22Rv1 (cell line): ENCODE results near the gene SUSD5.

Experiments
- H3K27ac ChIP-seq: fragments of 450-650 bp; 2 replicates; pipeline ENCODE4 v1.5.1; 2017
- CTCF ChIP-seq: fragments of 450-650 bp; IDR thresholded peaks from 2 replicates; pipeline ENCODE4 v1.5.1; 2017; ENCODE audit warnings: mild to moderate bottlenecking
- ZFX ChIP-seq: fragments of 450-650 bp; IDR thresholded peaks from 2 replicates; pipeline ENCODE4 v1.6.1; 2017; ENCODE audit warnings: antibody characterized with exemption, borderline replicate concordance

The SUSD5 gene

GRCh38 chr3:33237439-33237838 is 18.8 kb upstream of the SUSD5 start:
- no peak overlapping the region for H3K27ac ChIP-seq
- TF ChIP-seq ZFX: no peak
- no peak for TF ChIP-seq CTCF

- no peak overlapping the region for H3K27ac ChIP-seq
- TF ChIP-seq ZFX: no peak
- no peak for TF ChIP-seq CTCF
Measured at GRCh38 chr3:33236005-33236404, 17.4 kb upstream of the SUSD5 start.

- TF ChIP-seq ZFX (no peak), CTCF (0 out of 2 replicates have a peak, but pooled peaks have one; percentile 4)
- no peak overlapping the region for H3K27ac ChIP-seq
Measured at GRCh38 chr3:33233884-33234283, 15.3 kb upstream of the SUSD5 start.

GRCh38 chr3:33231756-33232465 is 13.3 kb upstream of the SUSD5 start:
- H3K27ac ChIP-seq: no peak overlapping the region
- TF ChIP-seq CTCF (no peak), ZFX (no peak)

GRCh38 chr3:33229947-33230346 is 11.3 kb upstream of the SUSD5 start:
- no peak overlapping the region for H3K27ac ChIP-seq
- TF ChIP-seq CTCF (no peak), ZFX (no peak)

- TF ChIP-seq ZFX (no peak), CTCF (no peak)
- no peak overlapping the region for H3K27ac ChIP-seq
Measured at GRCh38 chr3:33229066-33229465, 10.5 kb upstream of the SUSD5 start.

GRCh38 chr3:33221241-33221640 is 2.6 kb upstream of the SUSD5 start:
- H3K27ac ChIP-seq: no peak overlapping the region
- TF ChIP-seq CTCF (no peak), ZFX (no peak)
